Measurements from ENCODE around the gene NDEL1.
A peak's percentile ranks its signal among the peaks of the same experiment; 100 is the strongest.

Gene NDEL1

GRCh38 chr17:8472663-8473062, 37.0 kb downstream of the NDEL1 start:
- Mint-ChIP-seq H3K36me3 (ENCODE audit: low read depth) (peaks cover 71% of the 10 kb centered on the region), H3K9me3 (no peaks in the 10 kb centered on the region), H3K27me3 (ENCODE audit: low read depth) (peaks cover 4% of the 10 kb centered on the region), H3K27ac (no peak overlapping the region), H3K4me3 (no peak overlapping the region), H3K4me1 (peaks cover 22% of the 10 kb centered on the region)
- TF ChIP-seq CTCF (IDR thresholded peaks at IDR 0.05; ENCODE audit: unreplicated experiment in 3 of 3) = no peak

- no peaks in the 10 kb centered on the region for H3K27me3 Mint-ChIP-seq (ENCODE audit: low read depth)
- H3K4me1 Mint-ChIP-seq = peaks cover 13% of the 10 kb centered on the region
- peak overlapping the region in 2 of 3 experiments; percentile 1 to 33 for H3K27ac Mint-ChIP-seq
- no peak overlapping the region for H3K4me3 Mint-ChIP-seq
- peaks cover 72% of the 10 kb centered on the region for H3K36me3 Mint-ChIP-seq (ENCODE audit: low read depth)
- TF ChIP-seq CTCF (IDR thresholded peaks at IDR 0.05; ENCODE audit: unreplicated experiment in 3 of 3) = no peak
- H3K9me3 Mint-ChIP-seq = no peaks in the 10 kb centered on the region
Observed at GRCh38 chr17:8473451-8474192, 37.9 kb downstream of the NDEL1 start.

- H3K4me3 Mint-ChIP-seq = no peak overlapping the region
- TF ChIP-seq CTCF (IDR thresholded peaks at IDR 0.05; ENCODE audit: unreplicated experiment in 3 of 3) = no peak
- no peak overlapping the region for H3K27ac Mint-ChIP-seq
- H3K4me1 Mint-ChIP-seq = peaks cover 13% of the 10 kb centered on the region
- H3K36me3 Mint-ChIP-seq (ENCODE audit: low read depth) = peaks cover 84% of the 10 kb centered on the region
- H3K27me3 Mint-ChIP-seq (ENCODE audit: low read depth) = no peaks in the 10 kb centered on the region
- H3K9me3 Mint-ChIP-seq = no peaks in the 10 kb centered on the region
Observed at GRCh38 chr17:8474826-8475225, 39.1 kb downstream of the NDEL1 start.

- Mint-ChIP-seq H3K9me3 (no peaks in the 10 kb centered on the region), H3K27me3 (ENCODE audit: low read depth) (no peaks in the 10 kb centered on the region), H3K27ac (no peak overlapping the region), H3K4me1 (peaks cover 9% of the 10 kb centered on the region), H3K4me3 (no peak overlapping the region), H3K36me3 (ENCODE audit: low read depth) (peaks cover 83% of the 10 kb centered on the region)
- TF ChIP-seq CTCF (IDR thresholded peaks at IDR 0.05; ENCODE audit: unreplicated experiment in 3 of 3) = no peak
Observed at GRCh38 chr17:8475227-8475626, 39.5 kb downstream of the NDEL1 start.

GRCh38 chr17:8475781-8476180, 40.1 kb downstream of the NDEL1 start:
- TF ChIP-seq CTCF (IDR thresholded peaks at IDR 0.05; ENCODE audit: unreplicated experiment in 3 of 3) = no peak
- H3K4me1 Mint-ChIP-seq = peaks cover 7% of the 10 kb centered on the region
- H3K36me3 Mint-ChIP-seq (ENCODE audit: low read depth) = peaks cover 85% of the 10 kb centered on the region
- no peaks in the 10 kb centered on the region for H3K27me3 Mint-ChIP-seq (ENCODE audit: low read depth)
- H3K4me3 Mint-ChIP-seq = no peak overlapping the region
- no peaks in the 10 kb centered on the region for H3K9me3 Mint-ChIP-seq
- H3K27ac Mint-ChIP-seq = no peak overlapping the region

- Mint-ChIP-seq H3K27me3 (ENCODE audit: low read depth) (no peaks in the 10 kb centered on the region), H3K27ac (no peak overlapping the region), H3K4me1 (no peaks in the 10 kb centered on the region), H3K4me3 (no peak overlapping the region), H3K9me3 (no peaks in the 10 kb centered on the region), H3K36me3 (ENCODE audit: low read depth) (peaks cover 83% of the 10 kb centered on the region)
- TF ChIP-seq CTCF (IDR thresholded peaks at IDR 0.05; ENCODE audit: unreplicated experiment in 3 of 3) = no peak
Observed at GRCh38 chr17:8476741-8477140, 41.1 kb downstream of the NDEL1 start.
